HCEC 1CT (cell line): Measurements from ENCODE around the gene MAP2K2.
A peak's percentile ranks its signal among the peaks of the same experiment; 100 is the strongest.

Experiments used
- DNase-seq: peaks from one replicate; pipeline ENCODE4 v3.0.0-alpha.2; 2017

Gene MAP2K2

GRCh38 chr19:4097501-4097900 lies 26.4 kb downstream of the MAP2K2 start:
- DNase-seq: no peak

DNA sequence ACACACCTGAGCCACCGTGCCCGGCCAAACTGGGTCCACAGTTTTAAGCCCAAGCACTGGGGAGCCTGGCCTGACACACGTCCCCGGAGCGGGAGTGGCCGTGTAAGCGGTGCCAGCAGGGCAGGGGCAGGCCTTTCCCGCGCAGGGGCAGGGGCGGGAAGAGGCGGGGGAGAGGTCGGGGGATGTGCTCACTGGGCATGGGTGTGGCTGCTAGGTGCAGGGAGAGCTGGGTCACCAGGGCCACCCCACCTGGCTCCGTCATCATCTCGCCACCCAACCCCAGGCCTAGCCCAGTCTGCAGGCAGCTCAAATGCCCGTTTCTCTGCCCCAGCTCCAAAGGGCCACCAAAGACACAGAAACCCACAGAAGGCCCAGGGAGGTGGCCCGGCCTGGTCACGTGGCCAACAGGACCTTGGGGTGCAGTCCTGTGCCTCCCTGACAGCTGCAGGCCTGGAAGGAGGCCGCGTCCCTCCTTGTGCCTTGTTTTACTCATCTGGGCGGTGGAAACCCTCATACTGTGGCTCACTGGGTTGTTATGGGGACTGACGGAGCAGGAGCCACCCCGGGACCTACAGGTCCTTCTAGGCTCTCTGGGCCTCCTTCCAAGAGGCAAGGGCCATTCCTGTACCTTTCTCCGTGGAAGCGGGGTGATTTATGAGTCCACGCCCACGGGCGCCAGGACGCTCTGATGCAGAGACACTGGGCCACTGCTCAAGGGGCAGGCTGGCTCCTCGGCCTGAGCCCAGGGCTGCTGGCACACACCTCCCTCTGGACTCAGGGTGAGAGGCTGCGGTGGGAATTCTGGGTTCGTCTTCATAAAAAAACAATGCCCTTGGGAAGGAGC lies 27.7 kb downstream of the MAP2K2 start:
- no peak for DNase-seq

- DNase-seq: no peak
Observed at GRCh38 chr19:4095488-4095844, 28.5 kb downstream of the MAP2K2 start.

DNA sequence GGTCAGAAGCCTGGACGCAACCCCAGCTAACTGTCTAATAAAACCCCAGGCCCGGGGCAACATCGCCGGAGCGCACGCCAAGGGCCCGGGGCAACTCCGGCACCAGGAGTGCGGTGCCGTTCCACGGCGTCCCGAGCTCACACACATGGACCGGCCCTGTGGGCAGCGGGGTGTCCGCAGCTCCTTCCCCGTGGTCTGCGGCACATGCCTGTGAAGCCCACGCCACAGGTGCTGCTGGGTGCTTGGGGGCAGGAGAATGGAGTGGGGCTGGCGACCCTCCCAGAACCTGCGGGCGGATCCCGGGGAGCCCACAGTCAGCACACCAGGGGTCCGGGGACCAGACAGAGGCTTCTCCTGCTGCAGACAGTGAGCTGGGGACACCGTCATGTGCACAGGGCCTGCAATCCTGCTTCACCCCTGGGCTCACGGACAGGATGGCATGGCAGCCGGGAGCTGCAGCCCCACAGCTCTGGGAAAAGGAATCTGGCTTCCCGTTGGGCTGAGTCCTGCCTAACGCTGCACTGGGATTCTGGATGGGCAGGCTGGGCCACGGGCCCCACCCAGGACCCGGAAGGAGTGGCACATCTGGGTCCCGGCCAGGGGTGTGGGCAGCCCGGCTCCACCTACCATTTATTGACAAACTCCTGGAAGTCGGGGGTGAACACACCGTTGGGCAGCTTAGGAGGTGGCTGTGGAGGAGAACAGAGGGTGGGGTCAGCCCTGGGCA lies 29.0 kb downstream of the MAP2K2 start:
- DNase-seq: no peak

GRCh38 chr19:4094291-4094690 lies 29.6 kb downstream of the MAP2K2 start:
- DNase-seq: no peak

- DNase-seq: no peak
Observed at GRCh38 chr19:4093643-4094175, 30.2 kb downstream of the MAP2K2 start.

DNA sequence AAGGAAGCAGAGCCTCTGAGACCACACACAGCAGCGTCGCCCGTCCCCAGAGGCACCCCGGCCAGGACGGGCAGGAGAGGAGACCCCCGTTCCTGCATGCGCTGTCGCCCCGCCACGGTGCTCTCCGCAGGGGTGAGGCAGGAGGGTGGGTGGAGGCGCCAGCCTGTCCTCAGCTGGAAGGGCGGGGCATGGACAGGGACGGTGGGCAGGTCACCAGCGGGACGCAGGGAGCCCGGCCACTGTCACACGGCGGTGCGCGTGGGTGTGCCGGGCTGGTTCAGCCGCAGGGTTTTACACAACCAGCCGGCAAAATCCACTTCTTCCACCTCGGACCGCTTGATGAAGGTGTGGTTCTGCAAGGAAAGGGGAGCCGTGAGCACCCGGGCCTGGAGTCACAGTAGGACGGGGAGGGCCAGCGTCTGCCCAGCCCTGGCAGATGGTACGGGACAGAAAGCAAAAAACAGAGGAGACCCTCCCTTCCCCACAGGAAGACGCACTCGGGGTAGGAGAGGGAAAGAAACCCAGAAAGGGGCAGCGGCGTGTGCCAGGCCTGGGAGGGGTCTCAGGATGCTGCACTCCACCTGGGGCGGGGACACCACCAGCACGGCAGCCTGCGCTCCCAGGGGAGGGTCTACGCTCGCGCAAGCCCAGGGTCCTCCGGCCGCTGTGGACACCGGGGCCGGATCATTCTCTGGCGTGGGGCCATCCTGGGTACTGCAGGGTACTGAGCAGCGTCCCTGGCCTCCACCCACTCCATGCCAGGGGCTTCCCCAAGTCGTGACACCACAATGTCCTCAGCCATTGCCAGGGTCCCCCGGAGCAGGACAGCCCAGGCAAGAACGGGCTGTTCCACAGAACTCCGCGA lies 33.3 kb downstream of the MAP2K2 start:
- DNase-seq: no peak

- DNase-seq: no peak
Observed at GRCh38 chr19:4089946-4090345, 34.0 kb downstream of the MAP2K2 start.

- no peak for DNase-seq
Observed at GRCh38 chr19:4089400-4089908, 34.5 kb downstream of the MAP2K2 start.

GRCh38 chr19:4088975-4089374 lies 34.9 kb downstream of the MAP2K2 start:
- no peak for DNase-seq

DNA sequence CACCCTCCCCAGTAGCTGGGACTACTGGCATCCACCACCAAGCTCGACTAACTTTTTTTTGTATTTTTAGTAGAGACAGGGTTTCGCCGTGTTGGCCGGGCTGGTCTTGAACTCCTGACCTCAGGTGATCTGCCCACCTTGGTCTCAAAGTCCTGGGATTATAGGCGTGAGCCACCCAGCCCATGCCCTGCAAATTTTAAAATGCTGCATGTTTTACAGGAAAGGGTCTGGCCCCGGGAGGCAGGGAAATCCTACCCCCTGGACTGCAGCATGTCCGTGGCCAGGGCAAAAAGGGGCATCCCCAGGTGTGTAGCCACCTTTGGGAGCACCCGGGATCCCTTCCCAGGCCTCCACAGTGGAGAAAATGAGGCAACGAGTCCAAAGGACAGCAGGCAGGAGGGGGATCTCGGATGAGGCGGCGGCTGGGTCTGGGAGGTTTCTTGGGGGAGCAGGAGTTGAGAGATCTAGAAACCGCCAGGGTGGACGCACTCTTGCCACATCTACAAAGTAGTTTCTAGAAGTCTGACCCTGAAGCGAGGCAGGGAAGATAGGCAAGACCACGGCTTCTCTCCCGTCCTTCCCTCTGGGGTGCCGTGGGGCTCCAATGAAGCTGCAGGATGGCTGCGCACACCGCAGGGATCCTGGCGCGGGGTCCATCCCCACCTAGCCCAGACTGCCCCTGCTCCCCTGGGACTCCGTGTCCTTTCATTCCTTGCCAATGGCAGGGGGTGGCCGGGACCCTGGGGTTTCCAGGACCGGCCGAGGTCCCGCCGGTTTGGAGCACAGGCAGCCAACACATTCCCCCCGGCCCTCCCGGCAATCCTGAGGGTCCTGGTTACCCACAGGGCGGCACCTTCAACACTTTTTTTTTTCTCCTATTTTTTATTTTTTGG lies 35.9 kb downstream of the MAP2K2 start:
- no peak for DNase-seq

GRCh38 chr19:4086411-4086867 lies 37.5 kb downstream of the MAP2K2 start:
- no peak for DNase-seq

DNA sequence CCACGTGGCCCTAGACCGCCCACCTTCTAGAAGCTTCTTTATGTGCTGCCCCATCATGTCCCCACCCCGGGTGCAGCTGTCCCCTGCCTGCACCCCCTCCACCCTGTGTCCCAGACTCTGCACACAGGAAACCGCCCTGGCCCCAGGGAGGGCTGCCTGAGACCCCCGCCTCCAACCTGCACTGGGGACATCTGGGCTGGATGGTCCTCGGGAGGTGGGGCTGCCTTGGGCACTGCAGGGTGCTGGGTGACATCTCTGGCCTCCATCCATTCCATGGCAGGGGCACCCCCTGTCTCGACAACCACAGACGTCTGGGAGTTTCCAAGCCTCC lies 39.4 kb downstream of the MAP2K2 start:
- DNase-seq: no peak

DNA sequence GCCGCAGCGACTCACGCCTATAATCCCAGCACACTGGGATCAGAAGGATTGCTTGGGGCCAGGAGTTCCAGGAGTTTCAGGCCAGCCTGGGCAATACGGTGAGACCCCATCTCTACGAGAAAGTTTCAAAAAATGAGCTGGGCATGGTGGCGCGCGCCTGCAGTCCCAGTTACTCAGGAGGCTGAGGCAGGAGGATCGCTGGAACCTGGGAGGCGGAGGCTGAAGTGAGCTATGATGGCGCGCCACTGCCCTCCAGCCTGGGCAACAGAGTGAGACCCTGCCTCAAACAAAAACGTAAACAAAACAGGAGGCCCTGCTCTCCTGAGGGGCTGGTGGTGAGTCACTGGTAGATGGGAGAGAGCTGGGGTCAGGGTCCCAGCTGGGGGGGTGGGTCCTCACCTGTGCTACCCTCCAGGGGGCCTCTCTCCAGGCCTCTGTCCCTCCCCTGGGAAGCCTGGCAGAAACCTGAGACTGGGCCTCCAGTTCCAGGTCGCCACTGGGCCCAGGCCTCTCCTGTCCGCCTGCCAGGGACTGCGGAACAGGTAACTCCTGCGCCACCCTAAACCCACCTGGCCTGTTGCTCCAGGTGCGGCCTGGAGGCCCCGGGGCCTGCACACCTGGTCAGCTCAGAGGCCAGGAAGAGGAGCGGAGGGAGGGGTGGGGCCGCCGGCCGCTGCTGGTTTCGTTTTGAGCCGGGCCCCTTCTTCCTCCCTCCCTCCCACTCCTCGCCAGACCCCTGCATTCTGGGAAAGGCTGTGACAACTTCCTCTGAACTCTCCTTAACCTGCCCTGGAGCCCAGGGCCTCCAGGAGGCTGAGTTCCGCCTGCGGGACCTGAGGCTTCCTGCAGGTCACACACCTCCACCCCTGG lies 40.0 kb downstream of the MAP2K2 start:
- no peak for DNase-seq

DNA sequence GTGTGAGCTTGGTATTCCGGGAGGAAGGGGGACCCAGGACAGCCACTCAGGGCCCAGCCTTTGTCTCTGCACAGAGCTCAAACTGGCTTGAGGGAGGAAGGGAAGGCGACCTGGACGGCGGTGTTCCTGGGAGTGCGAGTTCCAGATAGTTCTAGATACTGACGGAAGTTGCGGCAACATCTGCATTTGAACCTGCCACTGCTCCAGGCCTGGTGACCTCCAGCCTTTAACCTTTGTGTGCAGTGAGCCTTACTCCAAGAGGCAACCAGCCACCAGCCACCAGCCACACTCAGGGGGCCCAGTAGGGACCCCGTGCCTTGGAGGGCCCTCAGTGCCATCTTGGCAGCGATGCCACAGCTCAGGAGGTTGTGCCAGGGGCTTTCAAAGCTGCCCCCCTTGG lies 41.8 kb downstream of the MAP2K2 start:
- DNase-seq: no peak

DNA sequence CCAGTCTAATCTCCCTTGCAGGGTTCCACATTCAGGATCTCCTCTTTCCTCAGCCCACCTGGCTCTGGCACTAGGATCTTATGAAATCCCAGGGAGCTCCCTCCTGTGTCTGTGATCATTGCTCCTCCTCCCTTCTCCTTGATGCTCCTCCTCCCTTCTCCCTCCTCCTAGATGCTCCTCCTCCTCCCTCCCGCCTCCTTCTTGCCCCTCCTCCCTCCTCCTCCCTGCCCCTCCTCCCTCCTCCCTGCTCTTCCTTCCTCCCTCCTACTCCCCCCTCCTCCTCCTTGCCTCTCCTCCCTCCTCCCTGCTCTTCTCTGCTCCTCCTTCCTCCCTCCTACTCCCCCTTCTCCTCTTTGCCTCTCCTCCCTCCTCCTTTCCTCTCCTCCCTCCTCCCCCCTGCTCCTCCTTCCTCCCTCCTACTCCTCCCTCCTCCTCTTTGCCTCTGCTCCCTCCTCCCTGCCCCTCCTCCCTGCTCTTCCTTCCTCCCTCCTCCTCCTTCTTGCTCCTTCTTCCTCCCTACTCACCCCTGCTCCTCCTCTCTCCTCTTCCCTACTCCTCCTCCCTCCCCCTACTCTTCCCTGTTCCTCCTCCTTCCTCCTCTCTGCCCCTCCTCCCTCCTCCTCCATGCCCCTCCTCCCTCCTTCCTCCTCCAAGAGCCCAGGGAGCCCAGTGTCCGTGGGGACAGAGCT lies 42.3 kb downstream of the MAP2K2 start:
- DNase-seq: peak; percentile 36

DNA sequence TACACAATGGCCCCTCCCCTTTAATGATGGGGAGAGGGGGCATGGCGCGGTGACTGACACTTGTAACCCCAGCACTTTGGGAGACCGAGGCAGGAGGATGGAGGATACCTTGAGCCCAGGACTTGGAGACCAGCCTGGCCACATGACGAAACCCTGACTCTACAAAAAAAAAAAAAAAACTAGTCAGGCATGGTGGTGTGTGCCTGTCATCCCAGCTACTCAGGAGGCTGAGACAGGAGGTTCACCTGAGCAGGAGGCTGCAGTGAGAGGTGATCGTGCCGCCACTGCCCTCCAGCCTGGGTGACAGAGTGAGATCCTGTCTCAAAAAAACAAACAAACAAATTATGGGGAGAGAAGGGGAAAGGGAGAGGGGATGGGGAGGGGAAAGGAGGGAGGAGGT lies 43.4 kb downstream of the MAP2K2 start:
- DNase-seq: no peak

- DNase-seq: no peak
Observed at GRCh38 chr19:4077800-4078684, 45.9 kb downstream of the MAP2K2 start.

DNA sequence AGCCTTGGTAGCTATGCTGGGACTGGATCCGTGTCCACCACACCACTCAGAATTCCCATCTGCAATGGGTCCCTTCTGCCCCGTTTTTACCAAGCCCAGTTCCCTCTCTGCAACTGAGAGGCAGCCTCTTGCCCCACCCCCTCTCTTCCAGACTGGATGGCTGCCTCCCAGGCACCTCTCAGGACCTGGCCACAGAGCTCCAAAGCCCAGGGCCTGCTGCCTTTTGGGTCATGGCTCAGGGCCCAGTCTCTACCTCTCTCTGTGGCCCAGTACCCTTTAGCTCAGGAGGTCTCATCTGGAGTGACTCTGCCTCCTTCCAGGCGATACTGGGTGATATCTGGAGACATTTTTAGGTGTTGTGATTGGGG lies 46.9 kb downstream of the MAP2K2 start:
- no peak for DNase-seq
